Upper lobe of left lung (tissue), 6 donors: ENCODE results near the gene RYR3. TPM values are rescaled to one million over a fixed set of nuclear protein-coding genes. Genes with fewer than 3 reads are reported as not detected.

Experiments used
- ATAC-seq, 2 donors: fragments of 200-7000 bp; cut with Tn5 transposase; one replicate each; pipeline ENCODE4 v1.9.1; 2022; ENCODE audit warnings: mild to moderate bottlenecking in 2 of 2, moderate library complexity in 2 of 2; ENCODE audit not compliant: low FRiP score in 2 of 2
- DNase-seq, 2 donors: peaks; one replicate each; pipeline ENCODE4 v3.0.0-alpha.2; 2019 to 2020
- H3K27ac ChIP-seq, 4 donors: fragments of 200-600 bp; sonication (generic); one replicate each; pipeline ENCODE4 v1.5.1; 2016 to 2019
- H3K27me3 ChIP-seq, 4 donors: fragments of 200-600 bp; sonication (generic); one replicate each; pipeline ENCODE4 v1.5.1; 2017 to 2019
- H3K36me3 ChIP-seq, 4 donors: fragments of 200-600 bp; sonication (generic); one replicate each; pipeline ENCODE4 v1.5.1; 2016 to 2019
- H3K4me1 ChIP-seq, 4 donors: fragments of 200-600 bp; sonication (generic); one replicate each; pipeline ENCODE4 v1.5.1; 2018 to 2019
- H3K4me3 ChIP-seq, 4 donors: fragments of 200-600 bp; sonication (generic); one replicate each; pipeline ENCODE4 v1.5.1; 2017 to 2019; ENCODE audit warnings: mild to moderate bottlenecking in 2 of 4, moderate library complexity in 1 of 4
- H3K9me3 ChIP-seq, 4 donors: fragments of 200-600 bp; sonication (generic); one replicate each; pipeline ENCODE4 v1.5.1; 2018 to 2019
- CTCF ChIP-seq, 6 experiments: fragments of 450-650 bp in 4 of 6; fragments of 200-600 bp in 2 of 6; sonication (generic) in 2 of 6; IDR thresholded peaks; one replicate each; pipeline ENCODE4 v1.5.1; 2016 to 2019; ENCODE audit warnings: antibody characterized with exemption in 6 of 6
- EP300 ChIP-seq, 4 donors: sonication (generic); formaldehyde crosslinking; IDR thresholded peaks; one replicate each; pipeline ENCODE4 v1.5.1; 2017; ENCODE audit warnings: antibody characterized with exemption in 4 of 4, control low read depth in 2 of 4
- POLR2A ChIP-seq, 4 donors: fragments of 450-650 bp; IDR thresholded peaks; one replicate each; pipeline ENCODE4 v1.5.1; 2016 to 2017; ENCODE audit warnings: antibody characterized with exemption in 4 of 4, mild to moderate bottlenecking in 2 of 4
- POLR2AphosphoS5 ChIP-seq, 2 donors: sonication (generic); formaldehyde crosslinking; IDR thresholded peaks; one replicate each; pipeline ENCODE4 v1.5.1; 2017; ENCODE audit warnings: antibody characterized with exemption in 2 of 2
- WGBS, 2 donors: methylation state at CpG; one replicate each; pipeline ENCODE4 v1.1.5; 2017 to 2018; 5-methylcytosine and 5-hydroxymethylcytosine counted together
- total RNA-seq, 6 donors: library from RNA; depleted of rRNA in 4 of 6; stranded (reverse); fragments of >200 nt in 4 of 6; gene quantifications; one replicate each; pipeline versions ENCODE4 v1.1.0 to v1.2.1, GENCODE V29; 2016 to 2021
- donor health status: DM: no; HTN: no; CAD: no; lungs with moderate emphysema.
- donor health status: DM: no; HTN: yes; CAD: no; lungs with severe emphysema.

The RYR3 gene
- total RNA-seq, 6 donors from 2014 or later, result under 0.01 to 0.34 (median 0.15) TPM

- 91 to 100% methylated on average over 13 of the region's 13 CpGs for WGBS, 2 donors
Observed at GRCh38 chr15:33857726-33858125, 547.0 kb downstream of the RYR3 start.

GRCh38 chr15:33858836-33859235 is 548.1 kb downstream of the RYR3 start:
- Histone ChIP-seq H3K27ac (no peak overlapping the region), H3K27me3 (no peaks in the 10 kb centered on the region), H3K4me1 (no peaks in the 10 kb centered on the region), H3K9me3 (no peaks in the 10 kb centered on the region), H3K36me3 (no peaks in the 10 kb centered on the region), H3K4me3 (no peak overlapping the region)
- 96 to 98% methylated on average over 6 of the region's 6 CpGs for WGBS, 2 donors
- DNase-seq (no peak), ATAC-seq (no peak)
- TF ChIP-seq POLR2A (IDR thresholded peaks at IDR 0.05) (no peak), CTCF (IDR thresholded peaks at IDR 0.05) (no peak), POLR2AphosphoS5 (IDR thresholded peaks at IDR 0.05) (no peak), EP300 (IDR thresholded peaks at IDR 0.05) (no peak)

More at GRCh38 chr15:33857726-33858125, 547.0 kb downstream of the RYR3 start:
- DNase-seq, result peak in 1 of 2 donors; percentile 49
- ATAC-seq, result no peak
- no peak overlapping the region for H3K27ac ChIP-seq
- no peak overlapping the region for H3K4me3 ChIP-seq
- H3K36me3 ChIP-seq, result no peaks in the 10 kb centered on the region
- H3K9me3 ChIP-seq, result no peaks in the 10 kb centered on the region
- H3K27me3 ChIP-seq, result no peaks in the 10 kb centered on the region
- TF ChIP-seq POLR2AphosphoS5 (IDR thresholded peaks at IDR 0.05) (no peak), CTCF (IDR thresholded peaks at IDR 0.05) (no peak), EP300 (IDR thresholded peaks at IDR 0.05) (no peak), POLR2A (IDR thresholded peaks at IDR 0.05) (no peak)
- no peaks in the 10 kb centered on the region for H3K4me1 ChIP-seq

- Histone ChIP-seq H3K27ac (no peak overlapping the region), H3K9me3 (no peaks in the 10 kb centered on the region), H3K4me1 (no peaks in the 10 kb centered on the region), H3K27me3 (no peaks in the 10 kb centered on the region), H3K4me3 (no peak overlapping the region), H3K36me3 (no peaks in the 10 kb centered on the region)
- 73 to 93% methylated on average over 1 of the region's 1 CpG for WGBS, 2 donors
- ATAC-seq (no peak), DNase-seq (no peak)
- no peak for TF ChIP-seq POLR2AphosphoS5 (IDR thresholded peaks at IDR 0.05)
- no peak for TF ChIP-seq EP300 (IDR thresholded peaks at IDR 0.05)
- TF ChIP-seq POLR2A (IDR thresholded peaks at IDR 0.05), result no peak
- TF ChIP-seq CTCF (IDR thresholded peaks at IDR 0.05), result no peak
Observed at GRCh38 chr15:33859992-33860545, 549.3 kb downstream of the RYR3 start.

GRCh38 chr15:33860754-33861153 is 550.0 kb downstream of the RYR3 start:
- H3K27me3 ChIP-seq, result no peaks in the 10 kb centered on the region
- DNase-seq, result no peak
- no peak overlapping the region for H3K4me3 ChIP-seq
- 91 to 96% methylated on average over 3 of the region's 3 CpGs for WGBS, 2 donors
- peaks cover 0 to 2% (median 0%) of the 10 kb centered on the region in 4 donors for H3K36me3 ChIP-seq
- no peaks in the 10 kb centered on the region for H3K4me1 ChIP-seq
- H3K27ac ChIP-seq, result no peak overlapping the region
- TF ChIP-seq POLR2A (IDR thresholded peaks at IDR 0.05) (no peak), CTCF (IDR thresholded peaks at IDR 0.05) (no peak), EP300 (IDR thresholded peaks at IDR 0.05) (no peak), POLR2AphosphoS5 (IDR thresholded peaks at IDR 0.05) (no peak)
- no peak for ATAC-seq
- no peaks in the 10 kb centered on the region for H3K9me3 ChIP-seq
